K562 (cell line): Measurements from ENCODE around the gene ACER1. TPM values are rescaled to one million over a fixed set of nuclear protein-coding genes. Genes with fewer than 3 reads are reported as not detected.

Experiments
- BCLAF1 ChIP-seq, 2 experiments: fragments of 450-650 bp in 1 of 2; IDR thresholded peaks; 2 replicates each; pipeline ENCODE4 v1.6.1; 2011 to 2017; ENCODE audit warnings: low read depth in 2 of 2, antibody characterized with exemption in 1 of 2, borderline replicate concordance in 1 of 2, low read length in 1 of 2, mild to moderate bottlenecking in 1 of 2, mixed read lengths in 1 of 2; ENCODE audit not compliant: control insufficient read depth in 1 of 2
- CREM ChIP-seq: IDR thresholded peaks from 2 replicates; pipeline ENCODE4 v1.6.1; 2014; ENCODE audit warnings: antibody characterized with exemption, low read depth
- FOXK2 ChIP-seq, 2 experiments: fragments of 450-650 bp; IDR thresholded peaks in 1 of 2; conservative IDR thresholded peaks in 1 of 2; 2 replicates each; pipeline ENCODE4 v1.6.1; 2016; ENCODE audit warnings: low read depth in 2 of 2, mild to moderate bottlenecking in 1 of 2
- IRF1 ChIP-seq: sonication (generic); formaldehyde crosslinking; IDR thresholded peaks from 2 replicates; pipeline ENCODE4 v1.8.0; 2022; ENCODE audit warnings: missing genetic modification reagents, mild to moderate bottlenecking, borderline replicate concordance
- MTF1 ChIP-seq: fragments of 250-450 bp; sonication (Bioruptor Pico); IDR thresholded peaks from 2 replicates; pipeline ENCODE4 v1.9.0; 2021; ENCODE audit warnings: moderate library complexity, mild to moderate bottlenecking, inconsistent platforms, borderline replicate concordance
- MYC ChIP-seq, 2 experiments: fragments of 250-450 bp in 1 of 2; sonication (Bioruptor Pico) in 1 of 2; IDR thresholded peaks; 2 replicates each; pipeline versions ENCODE4 v1.5.1 to v1.6.1; 2012 to 2021; ENCODE audit warnings: low read depth in 2 of 2, borderline replicate concordance in 1 of 2, improper control_type of control experiment in 1 of 2, low read length in 1 of 2, mild to moderate bottlenecking in 1 of 2, moderate library complexity in 1 of 2
- OTX1 ChIP-seq: fragments of 450-650 bp; formaldehyde crosslinking; IDR thresholded peaks from 2 replicates; pipeline ENCODE4 v1.4.0; 2022; ENCODE audit warnings: mild to moderate bottlenecking
- SUPT5H ChIP-seq: fragments of 450-650 bp; IDR thresholded peaks from 2 replicates; pipeline ENCODE4 v1.6.1; 2016
- TEAD1 ChIP-seq, 2 experiments: fragments of 450-650 bp in 1 of 2; sonication (generic) in 1 of 2; formaldehyde crosslinking; IDR thresholded peaks; 2 replicates each; pipeline versions ENCODE4 v1.4.0 to v1.8.0; 2020 to 2022; ENCODE audit warnings: mild to moderate bottlenecking in 2 of 2, missing genetic modification reagents in 1 of 2
- TOE1 ChIP-seq, 2 experiments: fragments of 450-650 bp in 1 of 2; sonication (generic) in 1 of 2; formaldehyde crosslinking in 1 of 2; IDR thresholded peaks; 2 replicates each; pipeline versions ENCODE4 v1.7.1 to v1.8.0; 2016 to 2022; ENCODE audit warnings: borderline replicate concordance in 2 of 2, mild to moderate bottlenecking in 2 of 2, antibody characterized with exemption in 1 of 2, inconsistent platforms in 1 of 2, low read depth in 1 of 2, missing genetic modification reagents in 1 of 2, moderate library complexity in 1 of 2
- TRIM24 ChIP-seq, 2 experiments: fragments of 450-650 bp; IDR thresholded peaks; 2 replicates each; pipeline ENCODE4 v1.6.1; 2016
- ZC3H8 ChIP-seq: fragments of 450-650 bp; IDR thresholded peaks from 2 replicates; pipeline ENCODE4 v1.6.1; 2017
- ZNF143 ChIP-seq: sonication (generic); formaldehyde crosslinking; IDR thresholded peaks from 2 replicates; pipeline ENCODE4 v1.9.0; 2022; ENCODE audit warnings: mild to moderate bottlenecking, missing genetic modification reagents
- ZNF3 ChIP-seq: fragments of 250-450 bp; sonication (Bioruptor Pico); IDR thresholded peaks from 2 replicates; pipeline ENCODE4 v1.5.0; 2021; ENCODE audit warnings: mild to moderate bottlenecking, moderate library complexity
- ZNF511 ChIP-seq: sonication (generic); formaldehyde crosslinking; IDR thresholded peaks from 2 replicates; pipeline ENCODE4 v1.8.0; 2022; ENCODE audit warnings: mild to moderate bottlenecking, missing genetic modification reagents
- polyA plus RNA-seq, 8 experiments: library from polyadenylated mRNA; depleted of rRNA in 4 of 8; stranded (reverse) in 5 of 8; unstranded in 3 of 8; fragments of >200 nt; fragmentation: Nextera tagmentation in 2 of 8; fragmentation: Illumina TruSeq in 1 of 8; extraction: Ambion mirVana in 2 of 8; extraction: Trizol in 1 of 8; gene quantifications; 2 replicates each; pipeline versions ENCODE4 v1.2.1 to v1.2.3, GENCODE V29; 2011 to 2014; ENCODE audit warnings: inconsistent platforms in 1 of 8, missing spikeins in 1 of 8
- total RNA-seq, 7 experiments: library from RNA; depleted of rRNA in 6 of 7; stranded (reverse); fragments of >200 nt in 6 of 7; fragmentation: Illumina TruSeq in 2 of 7; extraction: Trizol in 2 of 7; gene quantifications; 2 replicates each; pipeline versions ENCODE4 v1.2.1 to v1.2.3, GENCODE V29; 2011 to 2021; ENCODE audit warnings: low replicate concordance in 1 of 7
- TF ChIP-seq, protein P1 (sequence below): fragments of 450-650 bp; IDR thresholded peaks from 2 replicates; pipeline ENCODE4 v1.6.1; 2016; ENCODE audit warnings: borderline replicate concordance

The ACER1 gene
- total and polyA plus RNA-seq, 9 of the 15 experiments (the other 6 are each of a cell fraction or from before 2014, with no cell fraction given), result not detected

GRCh38 chr19:6373096-6373812, 39.8 kb upstream of the ACER1 start (continued):
- TF ChIP-seq TEAD1 (CRISPR knock-in tag; IDR thresholded peaks at IDR 0.05), result no peak
- TF ChIP-seq SUPT5H, result 0 out of 2 replicates have a peak, but pooled peaks have one; percentile 39
- no peak for TF ChIP-seq IRF1 (CRISPR knock-in tag)
- TF ChIP-seq, protein P1, sequence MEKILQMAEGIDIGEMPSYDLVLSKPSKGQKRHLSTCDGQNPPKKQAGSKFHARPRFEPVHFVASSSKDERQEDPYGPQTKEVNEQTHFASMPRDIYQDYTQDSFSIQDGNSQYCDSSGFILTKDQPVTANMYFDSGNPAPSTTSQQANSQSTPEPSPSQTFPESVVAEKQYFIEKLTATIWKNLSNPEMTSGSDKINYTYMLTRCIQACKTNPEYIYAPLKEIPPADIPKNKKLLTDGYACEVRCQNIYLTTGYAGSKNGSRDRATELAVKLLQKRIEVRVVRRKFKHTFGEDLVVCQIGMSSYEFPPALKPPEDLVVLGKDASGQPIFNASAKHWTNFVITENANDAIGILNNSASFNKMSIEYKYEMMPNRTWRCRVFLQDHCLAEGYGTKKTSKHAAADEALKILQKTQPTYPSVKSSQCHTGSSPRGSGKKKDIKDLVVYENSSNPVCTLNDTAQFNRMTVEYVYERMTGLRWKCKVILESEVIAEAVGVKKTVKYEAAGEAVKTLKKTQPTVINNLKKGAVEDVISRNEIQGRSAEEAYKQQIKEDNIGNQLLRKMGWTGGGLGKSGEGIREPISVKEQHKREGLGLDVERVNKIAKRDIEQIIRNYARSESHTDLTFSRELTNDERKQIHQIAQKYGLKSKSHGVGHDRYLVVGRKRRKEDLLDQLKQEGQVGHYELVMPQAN, result peak; percentile 57; the same call in 1 of the 2 replicates
- no peak for TF ChIP-seq MTF1
- no peak for TF ChIP-seq FOXK2 (conservative IDR thresholded peaks at IDR 0.05 in 1 of 2, IDR thresholded peaks at IDR 0.05 in 1 of 2; ENCODE audit: low read depth in 2 of 2)
- no peak for TF ChIP-seq ZNF3 (CRISPR knock-in tag)
- TF ChIP-seq CREM, result peak; percentile 82
- TF ChIP-seq ZC3H8, result no peak
- peak; percentile 69 for TF ChIP-seq MYC (IDR thresholded peaks at IDR 0.05; ENCODE audit: low read depth, low read length)
- TF ChIP-seq MYC (CRISPR knock-in tag; IDR thresholded peaks at IDR 0.05; ENCODE audit: borderline replicate concordance, low read depth), result no peak
- no peak for TF ChIP-seq BCLAF1 (IDR thresholded peaks at IDR 0.05; ENCODE audit: borderline replicate concordance in 1 of 2, control insufficient read depth in 1 of 2, low read depth in 2 of 2, low read length in 1 of 2)
- 0 out of 2 replicates have a peak, but pooled peaks have one; percentile 33 for TF ChIP-seq TOE1 (IDR thresholded peaks at IDR 0.05; ENCODE audit: borderline replicate concordance)
- TF ChIP-seq TOE1 (CRISPR knock-in tag; IDR thresholded peaks at IDR 0.05; ENCODE audit: borderline replicate concordance, low read depth), result no peak
- TF ChIP-seq ZNF511 (CRISPR knock-in tag), result 0 out of 2 replicates have a peak, but pooled peaks have one; percentile 20
- no peak for TF ChIP-seq OTX1 (CRISPR knock-in tag)
- TF ChIP-seq ZNF143 (CRISPR knock-in tag), result no peak
- 0 out of 4 replicates have a peak, but pooled peaks of 1 of the 2 experiments have one; percentile 34 for TF ChIP-seq TRIM24 (IDR thresholded peaks at IDR 0.05)
